Lower leg skin (tissue), 4 donors: Measurements from ENCODE around the gene ZNF292. TPM values are rescaled to one million over a fixed set of nuclear protein-coding genes. Genes with fewer than 3 reads are reported as not detected.

Source experiments
- DNase-seq, 2 donors: peaks; one replicate each; pipeline ENCODE4 v3.0.0-alpha.2; 2019; ENCODE audit warnings: low spot score in 2 of 2
- H3K4me3 ChIP-seq: fragments of 200-600 bp; sonication (generic); 2 replicates; pipeline ENCODE4 v1.5.1; 2017; ENCODE audit warnings: mild to moderate bottlenecking, low read depth; ENCODE audit not compliant: poor library complexity, severe bottlenecking
- CTCF ChIP-seq, 3 donors: fragments of 450-650 bp; IDR thresholded peaks; one replicate each; pipeline ENCODE4 v1.5.1; 2016; ENCODE audit warnings: antibody characterized with exemption in 3 of 3, mild to moderate bottlenecking in 3 of 3, moderate library complexity in 2 of 3
- POLR2A ChIP-seq, 2 donors: fragments of 450-650 bp; IDR thresholded peaks; one replicate each; pipeline ENCODE4 v1.6.1; 2016 to 2017; ENCODE audit warnings: antibody characterized with exemption in 2 of 2, mild to moderate bottlenecking in 1 of 2, moderate library complexity in 1 of 2
- WGBS, 2 donors: methylation state at CpG; one replicate each; pipeline ENCODE4 v1.1.5; 2018; 5-methylcytosine and 5-hydroxymethylcytosine counted together
- intact Hi-C: fragments of 100-400 bp; cut with DNase I; formaldehyde crosslinking; loops from one replicate; pipeline ENCODE4 v1.15.0; 2023; ENCODE audit warnings: low total_unique reads
- total RNA-seq, 4 donors: library from RNA; depleted of rRNA; stranded (reverse); fragments of >200 nt; gene quantifications; one replicate each; pipeline ENCODE4 v1.1.0, GENCODE V29; 2016

Gene ZNF292
- total RNA-seq, 4 donors from 2014 or later = 28.5 to 46.8 (median 36.9) TPM

DNA sequence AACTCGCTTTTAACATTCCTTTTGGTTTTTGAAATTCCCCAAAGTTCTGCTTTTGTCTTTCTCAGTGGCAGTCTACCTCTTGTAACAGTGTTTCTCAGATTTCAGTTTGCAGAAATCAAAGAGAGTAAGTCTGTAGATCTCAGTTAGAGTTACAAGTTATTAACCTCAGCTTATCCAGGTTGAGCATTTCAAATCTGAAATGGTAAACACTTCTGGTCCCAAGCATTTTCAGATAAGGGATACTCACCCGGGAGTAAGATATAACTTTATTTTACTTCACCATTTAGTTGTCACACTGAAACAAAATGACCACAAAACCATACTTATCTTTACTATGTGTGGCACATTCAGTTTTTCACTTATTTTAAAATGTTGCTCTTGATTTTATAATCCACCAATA lies 9.8 kb downstream of the ZNF292 start:
- TF ChIP-seq CTCF (IDR thresholded peaks at IDR 0.05) = no peak
- TF ChIP-seq POLR2A (IDR thresholded peaks at IDR 0.05) = no peak
- intact Hi-C loops = no loop called here

DNA sequence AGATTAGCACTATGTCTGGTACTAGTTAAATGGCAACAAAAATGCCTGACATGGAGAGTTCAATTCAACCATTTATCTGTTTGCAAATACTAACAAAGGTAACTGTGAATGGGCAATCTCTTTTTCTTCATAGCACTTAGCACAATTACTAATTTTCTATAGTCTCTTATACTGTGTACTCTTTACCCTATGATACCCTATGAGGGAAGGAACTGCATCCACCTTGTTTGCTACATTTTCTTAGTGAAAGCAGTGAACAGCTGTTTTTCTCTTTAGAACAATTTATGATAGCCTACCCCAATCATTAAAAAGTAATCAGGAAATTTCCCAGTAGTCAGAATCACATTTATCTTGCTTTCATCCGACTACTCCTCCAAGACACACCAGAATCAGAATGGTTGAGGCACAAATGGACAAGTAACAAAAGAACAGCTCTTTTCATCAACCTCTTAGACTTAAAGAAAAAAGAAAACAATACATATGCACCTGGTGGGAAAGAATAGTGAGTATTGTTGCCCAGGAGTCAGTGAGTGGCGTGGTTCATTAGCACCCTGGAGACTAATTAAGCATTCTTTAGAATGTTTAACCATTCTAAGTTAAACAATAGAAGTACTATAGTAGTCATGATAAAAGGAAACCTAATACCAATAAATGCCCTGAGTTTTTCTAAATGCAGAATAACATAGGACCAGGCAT lies 16.7 kb downstream of the ZNF292 start:
- DNase-seq = no peak
- intact Hi-C loops = no loop called here
- no peak overlapping the region for H3K4me3 ChIP-seq
- 77 to 87% methylated on average over 2 of the region's 2 CpGs for WGBS, 2 donors
- no peak for TF ChIP-seq CTCF (IDR thresholded peaks at IDR 0.05)
- no peak for TF ChIP-seq POLR2A (IDR thresholded peaks at IDR 0.05)

More for the DNA sequence above, 9.8 kb downstream of the ZNF292 start:
- DNase-seq = no peak
- 89 to 93% methylated on average over 2 of the region's 2 CpGs for WGBS, 2 donors
- H3K4me3 ChIP-seq = no peak overlapping the region

- 37 to 49% methylated on average over 3 of the region's 3 CpGs for WGBS, 2 donors
- TF ChIP-seq CTCF (IDR thresholded peaks at IDR 0.05) = no peak
- no peak for TF ChIP-seq POLR2A (IDR thresholded peaks at IDR 0.05)
- no peak for DNase-seq
- intact Hi-C loops = no loop called here
- no peak overlapping the region for H3K4me3 ChIP-seq
Measured at GRCh38 chr6:87174078-87174579, 18.8 kb downstream of the ZNF292 start.

GRCh38 chr6:87176493-87176892 lies 21.1 kb downstream of the ZNF292 start:
- TF ChIP-seq POLR2A (IDR thresholded peaks at IDR 0.05) (no peak), CTCF (IDR thresholded peaks at IDR 0.05) (no peak)
- 87 to 90% methylated on average over 2 of the region's 2 CpGs for WGBS, 2 donors
- H3K4me3 ChIP-seq = no peak overlapping the region
- intact Hi-C loops = no loop called here
- no peak for DNase-seq

DNA sequence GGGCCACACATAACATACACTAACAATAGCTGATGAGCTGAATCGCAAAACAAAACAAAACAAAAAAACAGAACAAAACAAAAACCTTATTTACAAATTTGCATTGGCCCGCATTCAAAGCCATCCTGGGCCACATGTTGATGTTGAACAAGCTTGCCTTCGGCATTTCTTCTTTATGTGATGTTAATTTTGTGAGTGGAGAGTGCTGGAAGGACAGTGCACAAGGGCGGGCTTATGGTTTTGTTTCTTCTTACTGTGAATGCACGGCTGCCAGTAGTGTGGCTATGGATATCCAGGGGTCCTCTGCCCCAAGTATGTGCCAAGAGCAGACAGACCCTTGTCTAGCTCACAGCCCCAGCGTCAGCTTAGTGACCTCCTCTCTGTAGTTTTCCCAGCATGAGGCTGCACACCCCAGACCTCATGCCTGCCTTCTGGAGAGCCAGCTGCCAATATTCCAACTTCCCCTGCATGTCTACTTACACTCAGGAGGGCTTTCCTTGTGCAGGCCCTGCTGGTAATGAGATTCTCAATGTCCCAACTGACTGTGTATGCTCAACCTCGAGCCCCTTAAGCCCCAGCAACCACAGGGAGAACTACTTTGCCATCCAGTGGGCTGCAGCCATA lies 24.9 kb downstream of the ZNF292 start:
- intact Hi-C loops = no loop called here
- 83 to 87% methylated on average over 7 of the region's 7 CpGs for WGBS, 2 donors
- TF ChIP-seq CTCF (IDR thresholded peaks at IDR 0.05) (no peak), POLR2A (IDR thresholded peaks at IDR 0.05) (no peak)
- no peak overlapping the region for H3K4me3 ChIP-seq
- no peak for DNase-seq
